Measurements from ENCODE around the gene KDM1A.
"Not testable (repeated sequence)": the region's sequence is repeated elsewhere in the genome, so short reads cannot be mapped to it uniquely, and the experiment has no call there.

KDM1A gene

GRCh38 chr1:22983944-22984343 is 35.3 kb upstream of the KDM1A start:
- no peak for ATAC-seq (ENCODE audit: low read depth)
- TF ChIP-seq CTCF (IDR thresholded peaks at IDR 0.05; ENCODE audit: poor library complexity, severe bottlenecking), result no peak
- Histone ChIP-seq H3K27me3 (ENCODE audit: insufficient read depth, poor library complexity, severe bottlenecking) (no peaks in the 10 kb centered on the region), H3K9me3 (ENCODE audit: severe bottlenecking) (no peaks in the 10 kb centered on the region), H3K36me3 (ENCODE audit: low read depth) (no peaks in the 10 kb centered on the region), H3K4me1 (ENCODE audit: insufficient read depth, poor library complexity, severe bottlenecking) (no peaks in the 10 kb centered on the region), H3K4me3 (ENCODE audit: severe bottlenecking) (no peak overlapping the region), H3K27ac (ENCODE audit: poor library complexity, severe bottlenecking) (no peak overlapping the region)
- DNase-seq (ENCODE audit: low spot score), result no peak

GRCh38 chr1:22992384-22992783 is 26.9 kb upstream of the KDM1A start:
- H3K36me3 ChIP-seq (ENCODE audit: low read depth); ATAC-seq (ENCODE audit: low read depth); H3K27ac ChIP-seq (ENCODE audit: poor library complexity, severe bottlenecking); H3K27me3 ChIP-seq (ENCODE audit: insufficient read depth, poor library complexity, severe bottlenecking); H3K4me1 ChIP-seq (ENCODE audit: insufficient read depth, poor library complexity, severe bottlenecking); DNase-seq (ENCODE audit: low spot score); H3K4me3 ChIP-seq (ENCODE audit: severe bottlenecking): not testable (repeated sequence)
- peaks cover 25% of the 10 kb centered on the region for H3K9me3 ChIP-seq (ENCODE audit: severe bottlenecking)

GRCh38 chr1:22993220-22993795 is 26.0 kb upstream of the KDM1A start:
- H3K27me3 ChIP-seq (ENCODE audit: insufficient read depth, poor library complexity, severe bottlenecking); H3K27ac ChIP-seq (ENCODE audit: poor library complexity, severe bottlenecking); H3K4me1 ChIP-seq (ENCODE audit: insufficient read depth, poor library complexity, severe bottlenecking); DNase-seq (ENCODE audit: low spot score); ATAC-seq (ENCODE audit: low read depth); H3K36me3 ChIP-seq (ENCODE audit: low read depth); H3K4me3 ChIP-seq (ENCODE audit: severe bottlenecking): not testable (repeated sequence)
- H3K9me3 ChIP-seq (ENCODE audit: severe bottlenecking), result peaks cover 25% of the 10 kb centered on the region

GRCh38 chr1:22995774-22996173 is 23.5 kb upstream of the KDM1A start:
- no peak overlapping the region for H3K4me3 ChIP-seq (ENCODE audit: severe bottlenecking)
- DNase-seq (ENCODE audit: low spot score) (no peak), ATAC-seq (ENCODE audit: low read depth) (no peak)
- no peak overlapping the region for H3K27ac ChIP-seq (ENCODE audit: poor library complexity, severe bottlenecking)
- no peak for TF ChIP-seq CTCF (IDR thresholded peaks at IDR 0.05; ENCODE audit: poor library complexity, severe bottlenecking)
- peaks cover 25% of the 10 kb centered on the region for H3K9me3 ChIP-seq (ENCODE audit: severe bottlenecking)
- H3K4me1 ChIP-seq (ENCODE audit: insufficient read depth, poor library complexity, severe bottlenecking), result no peaks in the 10 kb centered on the region
- H3K27me3 ChIP-seq (ENCODE audit: insufficient read depth, poor library complexity, severe bottlenecking), result no peaks in the 10 kb centered on the region
- no peaks in the 10 kb centered on the region for H3K36me3 ChIP-seq (ENCODE audit: low read depth)

GRCh38 chr1:22997528-22997927 is 21.7 kb upstream of the KDM1A start:
- not testable (repeated sequence) for H3K36me3 ChIP-seq (ENCODE audit: low read depth); H3K27ac ChIP-seq (ENCODE audit: poor library complexity, severe bottlenecking); H3K27me3 ChIP-seq (ENCODE audit: insufficient read depth, poor library complexity, severe bottlenecking); H3K4me3 ChIP-seq (ENCODE audit: severe bottlenecking); H3K4me1 ChIP-seq (ENCODE audit: insufficient read depth, poor library complexity, severe bottlenecking); ATAC-seq (ENCODE audit: low read depth); DNase-seq (ENCODE audit: low spot score)
- H3K9me3 ChIP-seq (ENCODE audit: severe bottlenecking), result peaks cover 17% of the 10 kb centered on the region

GRCh38 chr1:23000133-23000532 is 19.1 kb upstream of the KDM1A start:
- DNase-seq (ENCODE audit: low spot score); H3K4me3 ChIP-seq (ENCODE audit: severe bottlenecking); H3K9me3 ChIP-seq (ENCODE audit: severe bottlenecking); ATAC-seq (ENCODE audit: low read depth); H3K4me1 ChIP-seq (ENCODE audit: insufficient read depth, poor library complexity, severe bottlenecking); H3K27ac ChIP-seq (ENCODE audit: poor library complexity, severe bottlenecking); H3K27me3 ChIP-seq (ENCODE audit: insufficient read depth, poor library complexity, severe bottlenecking); H3K36me3 ChIP-seq (ENCODE audit: low read depth): not testable (repeated sequence)

GRCh38 chr1:23002218-23002617 is 17.1 kb upstream of the KDM1A start:
- H3K36me3 ChIP-seq (ENCODE audit: low read depth); ATAC-seq (ENCODE audit: low read depth); H3K9me3 ChIP-seq (ENCODE audit: severe bottlenecking); H3K27ac ChIP-seq (ENCODE audit: poor library complexity, severe bottlenecking); H3K27me3 ChIP-seq (ENCODE audit: insufficient read depth, poor library complexity, severe bottlenecking); H3K4me1 ChIP-seq (ENCODE audit: insufficient read depth, poor library complexity, severe bottlenecking); H3K4me3 ChIP-seq (ENCODE audit: severe bottlenecking); DNase-seq (ENCODE audit: low spot score): not testable (repeated sequence)
